Measurements from ENCODE around the gene EGLN1. TPM values are rescaled to one million over a fixed set of nuclear protein-coding genes. Genes with fewer than 3 reads are reported as not detected.
A peak's percentile ranks its signal among the peaks of the same experiment; 100 is the strongest.

Gene EGLN1
- total RNA-seq, 2 experiments from 2014 or later = 22.3 to 30.1 TPM

GRCh38 chr1:231337472-231338269 lies 84.4 kb downstream of the EGLN1 start, which contains the start of gene EXOC8:
Gene EXOC8 (minus strand): TSS chr1:231337852. CDS start chr1:231337745, 107 bp downstream.
- Mint-ChIP-seq H3K4me1 (peaks cover 60% of the 10 kb centered on the region), H3K9me3 (ENCODE audit: low read depth) (no peaks in the 10 kb centered on the region), H3K36me3 (peaks cover 35% of the 10 kb centered on the region), H3K4me3 (peak within 1 kb of the TSS; percentile 97), H3K27me3 (peaks cover 3% of the 10 kb centered on the region), H3K27ac (peak within 1 kb of the TSS; percentile 98)
- DNase-seq (peak; percentile 97), ATAC-seq (peak; percentile 85)
- CTCF ChIA-PET = interaction anchor here (0.7 to 3.7 kb wide), 20 partner anchors 9 to 288 kb away, joined by 3 to 18 read pairs (median 3); partner anchors contain the start of gene EGLN1

- H3K4me1 Mint-ChIP-seq = peaks cover 61% of the 10 kb centered on the region
- peaks cover 3% of the 10 kb centered on the region for H3K27me3 Mint-ChIP-seq
- peak overlapping the region; percentile 97 for H3K4me3 Mint-ChIP-seq
- peaks cover 37% of the 10 kb centered on the region for H3K36me3 Mint-ChIP-seq
- H3K27ac Mint-ChIP-seq = peak overlapping the region; percentile 98
- CTCF ChIA-PET = interaction anchor here (1.0 to 3.7 kb wide), 8 partner anchors 11 to 289 kb away, joined by 3 to 18 read pairs (median 3); no protein-coding TSS in a partner anchor
- ATAC-seq = no peak
- no peak for DNase-seq
- no peaks in the 10 kb centered on the region for H3K9me3 Mint-ChIP-seq (ENCODE audit: low read depth)
Measured at GRCh38 chr1:231337043-231337471, 85.0 kb downstream of the EGLN1 start.

- CTCF ChIA-PET = interaction anchor here (0.6 to 3.7 kb wide), 10 partner anchors 11 to 270 kb away, joined by 3 to 18 read pairs (median 4); no protein-coding TSS in a partner anchor
- H3K36me3 Mint-ChIP-seq = peaks cover 41% of the 10 kb centered on the region
- DNase-seq (no peak), ATAC-seq (no peak)
- peak overlapping the region; percentile 97 for H3K4me3 Mint-ChIP-seq
- no peaks in the 10 kb centered on the region for H3K9me3 Mint-ChIP-seq (ENCODE audit: low read depth)
- peaks cover 59% of the 10 kb centered on the region for H3K4me1 Mint-ChIP-seq
- peak overlapping the region; percentile 98 for H3K27ac Mint-ChIP-seq
- H3K27me3 Mint-ChIP-seq = peaks cover 3% of the 10 kb centered on the region
Measured at GRCh38 chr1:231335663-231336602, 86.2 kb downstream of the EGLN1 start.

GRCh38 chr1:231334952-231335351 lies 87.1 kb downstream of the EGLN1 start:
- Mint-ChIP-seq H3K4me3 (peak overlapping the region; percentile 48), H3K4me1 (peaks cover 54% of the 10 kb centered on the region), H3K36me3 (peaks cover 36% of the 10 kb centered on the region), H3K27me3 (peaks cover 3% of the 10 kb centered on the region), H3K9me3 (ENCODE audit: low read depth) (no peaks in the 10 kb centered on the region), H3K27ac (no peak overlapping the region)
- no peak for DNase-seq
- ATAC-seq = no peak
- CTCF ChIA-PET = interaction anchor here (0.6 to 3.7 kb wide), 9 partner anchors 12 to 271 kb away, joined by 3 to 18 read pairs (median 4); no protein-coding TSS in a partner anchor

GRCh38 chr1:231334079-231334666 lies 87.9 kb downstream of the EGLN1 start:
- H3K27me3 Mint-ChIP-seq = peaks cover 3% of the 10 kb centered on the region
- H3K36me3 Mint-ChIP-seq = peaks cover 32% of the 10 kb centered on the region
- CTCF ChIA-PET = interaction anchor here (1.0 to 3.2 kb wide), 4 partner anchors 14 to 257 kb away, joined by 3 to 11 read pairs (median 5); no protein-coding TSS in a partner anchor
- H3K4me3 Mint-ChIP-seq = peak overlapping the region; percentile 33
- ATAC-seq (no peak), DNase-seq (no peak)
- no peaks in the 10 kb centered on the region for H3K9me3 Mint-ChIP-seq (ENCODE audit: low read depth)
- H3K27ac Mint-ChIP-seq = no peak overlapping the region
- H3K4me1 Mint-ChIP-seq = peaks cover 51% of the 10 kb centered on the region

- Mint-ChIP-seq H3K36me3 (peaks cover 29% of the 10 kb centered on the region), H3K27ac (no peak overlapping the region), H3K4me1 (peaks cover 48% of the 10 kb centered on the region), H3K9me3 (ENCODE audit: low read depth) (no peaks in the 10 kb centered on the region), H3K4me3 (no peak overlapping the region), H3K27me3 (peaks cover 1% of the 10 kb centered on the region)
- DNase-seq (no peak), ATAC-seq (no peak)
- CTCF ChIA-PET = no interaction called here
Measured at GRCh38 chr1:231332761-231333160, 89.3 kb downstream of the EGLN1 start.

- H3K36me3 Mint-ChIP-seq = peaks cover 20% of the 10 kb centered on the region
Measured at GRCh38 chr1:231329483-231329882, 92.6 kb downstream of the EGLN1 start.

GRCh38 chr1:231327617-231328016 lies 94.5 kb downstream of the EGLN1 start:
- Mint-ChIP-seq H3K27ac (no peak overlapping the region), H3K4me1 (peaks cover 5% of the 10 kb centered on the region)
- CTCF ChIA-PET = no interaction called here

More at GRCh38 chr1:231329483-231329882, 92.6 kb downstream of the EGLN1 start:
- Mint-ChIP-seq H3K27me3 (no peaks in the 10 kb centered on the region), H3K9me3 (ENCODE audit: low read depth) (no peaks in the 10 kb centered on the region), H3K4me3 (no peak overlapping the region), H3K4me1 (peaks cover 23% of the 10 kb centered on the region), H3K27ac (no peak overlapping the region)
- CTCF ChIA-PET = no interaction called here
- DNase-seq (no peak), ATAC-seq (no peak)

GRCh38 chr1:231326248-231326647 lies 95.8 kb downstream of the EGLN1 start:
- Mint-ChIP-seq H3K4me3 (no peak overlapping the region), H3K9me3 (ENCODE audit: low read depth) (no peaks in the 10 kb centered on the region), H3K27me3 (no peaks in the 10 kb centered on the region), H3K4me1 (peaks cover 5% of the 10 kb centered on the region), H3K36me3 (peaks cover 4% of the 10 kb centered on the region), H3K27ac (no peak overlapping the region)
- ATAC-seq (no peak), DNase-seq (no peak)
- CTCF ChIA-PET = no interaction called here

More at GRCh38 chr1:231327617-231328016, 94.5 kb downstream of the EGLN1 start:
- ATAC-seq = no peak
- no peaks in the 10 kb centered on the region for H3K27me3 Mint-ChIP-seq
- H3K9me3 Mint-ChIP-seq (ENCODE audit: low read depth) = no peaks in the 10 kb centered on the region
- DNase-seq = no peak
- H3K4me3 Mint-ChIP-seq = no peak overlapping the region
- peaks cover 13% of the 10 kb centered on the region for H3K36me3 Mint-ChIP-seq

- Mint-ChIP-seq H3K4me1 (peaks cover 3% of the 10 kb centered on the region), H3K27ac (no peak overlapping the region), H3K27me3 (no peaks in the 10 kb centered on the region), H3K36me3 (no peaks in the 10 kb centered on the region), H3K4me3 (no peak overlapping the region), H3K9me3 (ENCODE audit: low read depth) (no peaks in the 10 kb centered on the region)
- CTCF ChIA-PET = no interaction called here
- no peak for DNase-seq
- no peak for ATAC-seq
Measured at GRCh38 chr1:231324660-231325059, 97.4 kb downstream of the EGLN1 start.

GRCh38 chr1:231322880-231323530 lies 99.1 kb downstream of the EGLN1 start:
- Mint-ChIP-seq H3K4me1 (no peaks in the 10 kb centered on the region), H3K9me3 (ENCODE audit: low read depth) (no peaks in the 10 kb centered on the region), H3K36me3 (no peaks in the 10 kb centered on the region), H3K27ac (no peak overlapping the region), H3K27me3 (no peaks in the 10 kb centered on the region), H3K4me3 (no peak overlapping the region)
- ATAC-seq = no peak
- no peak for DNase-seq
- CTCF ChIA-PET = no interaction called here

- no peak overlapping the region for H3K4me3 Mint-ChIP-seq
- H3K36me3 Mint-ChIP-seq = no peaks in the 10 kb centered on the region
- no peaks in the 10 kb centered on the region for H3K9me3 Mint-ChIP-seq (ENCODE audit: low read depth)
- ATAC-seq (no peak), DNase-seq (peak; percentile 14)
- H3K4me1 Mint-ChIP-seq = no peaks in the 10 kb centered on the region
- CTCF ChIA-PET = interaction anchor here (1.2 to 1.3 kb wide), 2 partner anchors 15 to 271 kb away, joined by 3 read pairs; no protein-coding TSS in a partner anchor
- H3K27ac Mint-ChIP-seq = no peak overlapping the region
- no peaks in the 10 kb centered on the region for H3K27me3 Mint-ChIP-seq
Measured at GRCh38 chr1:231319080-231319479, 103.0 kb downstream of the EGLN1 start.

Data from activated CD8-positive, alpha-beta memory T cell treated with anti-CD3 and anti-CD28 coated beads, Interleukin-2, amount 10 ng/mL, durations not matched to agents 7 days and 5 days (primary cell).